ENCODE measurements around the gene CENPA.

DNA sequence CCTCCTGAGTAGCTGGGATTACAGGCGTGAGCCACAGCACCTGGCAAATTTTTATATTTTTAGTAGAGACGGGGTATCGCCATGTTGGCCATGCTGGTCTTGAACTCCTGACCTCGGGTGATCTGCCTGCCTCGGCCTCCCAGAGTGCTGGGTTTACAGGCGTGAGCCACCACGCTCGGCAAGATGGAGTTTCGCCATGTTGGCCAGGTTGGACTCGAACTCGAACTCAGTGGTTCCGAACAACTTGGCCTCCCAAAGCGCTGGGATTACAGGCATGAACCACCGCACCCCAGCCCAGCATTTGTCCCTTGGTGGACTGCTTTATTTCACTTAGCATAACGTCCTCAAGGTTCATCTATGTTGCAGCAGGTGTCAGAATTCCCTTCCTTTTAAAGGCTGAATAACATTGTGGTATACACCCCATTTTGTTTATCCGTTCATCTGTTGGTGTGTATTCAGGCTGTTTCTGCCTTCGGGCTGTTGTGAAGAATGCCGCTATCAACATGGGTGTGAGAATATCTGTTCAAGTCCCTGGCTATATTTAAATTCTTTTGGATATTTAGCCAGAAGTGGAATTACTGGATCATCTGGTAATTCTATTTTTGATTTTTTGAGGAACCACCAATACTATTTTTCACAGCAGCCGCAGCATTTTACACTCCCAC is 1.2 kb upstream of the CENPA start:
- TF ChIP-seq, protein P1, sequence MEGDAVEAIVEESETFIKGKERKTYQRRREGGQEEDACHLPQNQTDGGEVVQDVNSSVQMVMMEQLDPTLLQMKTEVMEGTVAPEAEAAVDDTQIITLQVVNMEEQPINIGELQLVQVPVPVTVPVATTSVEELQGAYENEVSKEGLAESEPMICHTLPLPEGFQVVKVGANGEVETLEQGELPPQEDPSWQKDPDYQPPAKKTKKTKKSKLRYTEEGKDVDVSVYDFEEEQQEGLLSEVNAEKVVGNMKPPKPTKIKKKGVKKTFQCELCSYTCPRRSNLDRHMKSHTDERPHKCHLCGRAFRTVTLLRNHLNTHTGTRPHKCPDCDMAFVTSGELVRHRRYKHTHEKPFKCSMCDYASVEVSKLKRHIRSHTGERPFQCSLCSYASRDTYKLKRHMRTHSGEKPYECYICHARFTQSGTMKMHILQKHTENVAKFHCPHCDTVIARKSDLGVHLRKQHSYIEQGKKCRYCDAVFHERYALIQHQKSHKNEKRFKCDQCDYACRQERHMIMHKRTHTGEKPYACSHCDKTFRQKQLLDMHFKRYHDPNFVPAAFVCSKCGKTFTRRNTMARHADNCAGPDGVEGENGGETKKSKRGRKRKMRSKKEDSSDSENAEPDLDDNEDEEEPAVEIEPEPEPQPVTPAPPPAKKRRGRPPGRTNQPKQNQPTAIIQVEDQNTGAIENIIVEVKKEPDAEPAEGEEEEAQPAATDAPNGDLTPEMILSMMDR (IDR thresholded peaks at IDR 0.05) = no peak
- TF ChIP-seq TCF7L2 (IDR thresholded peaks at IDR 0.05; ENCODE audit: low read depth, low read length) (no peak), SIN3A (IDR thresholded peaks at IDR 0.05; ENCODE audit: borderline replicate concordance, insufficient read depth, low read depth, low read length) (no peak)
